Hematopoietic multipotent progenitor cell treated with erythropoietin and hydrocortisone succinate and interleukin-3 and kit ligand, for 4 days (in vitro differentiated cells): ENCODE results near the gene TPRG1.

ENCODE experiments used
- DNase-seq: peaks from one replicate; pipeline ENCODE4 v3.0.0-alpha.2; 2015

TPRG1 gene

DNA sequence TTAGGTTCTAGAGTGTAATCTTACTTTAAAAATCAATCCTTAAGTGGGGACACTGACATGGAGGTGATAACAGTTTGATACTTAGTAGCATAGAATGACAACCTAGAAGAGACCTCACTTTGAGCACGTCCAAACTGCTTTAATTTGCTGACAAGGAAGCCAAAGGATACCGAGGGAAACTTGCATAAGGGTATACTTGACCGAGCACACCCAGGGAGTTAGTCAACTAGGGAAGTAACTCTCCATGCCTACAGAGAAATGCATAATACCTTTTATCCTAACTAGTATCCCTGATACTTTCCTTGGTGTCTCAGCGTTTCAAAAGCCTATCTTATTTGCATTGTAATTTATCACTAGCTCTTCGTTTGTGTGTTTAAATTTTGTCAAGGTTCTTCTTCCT lies 5.5 kb upstream of the TPRG1 start:
- no peak for DNase-seq

DNA sequence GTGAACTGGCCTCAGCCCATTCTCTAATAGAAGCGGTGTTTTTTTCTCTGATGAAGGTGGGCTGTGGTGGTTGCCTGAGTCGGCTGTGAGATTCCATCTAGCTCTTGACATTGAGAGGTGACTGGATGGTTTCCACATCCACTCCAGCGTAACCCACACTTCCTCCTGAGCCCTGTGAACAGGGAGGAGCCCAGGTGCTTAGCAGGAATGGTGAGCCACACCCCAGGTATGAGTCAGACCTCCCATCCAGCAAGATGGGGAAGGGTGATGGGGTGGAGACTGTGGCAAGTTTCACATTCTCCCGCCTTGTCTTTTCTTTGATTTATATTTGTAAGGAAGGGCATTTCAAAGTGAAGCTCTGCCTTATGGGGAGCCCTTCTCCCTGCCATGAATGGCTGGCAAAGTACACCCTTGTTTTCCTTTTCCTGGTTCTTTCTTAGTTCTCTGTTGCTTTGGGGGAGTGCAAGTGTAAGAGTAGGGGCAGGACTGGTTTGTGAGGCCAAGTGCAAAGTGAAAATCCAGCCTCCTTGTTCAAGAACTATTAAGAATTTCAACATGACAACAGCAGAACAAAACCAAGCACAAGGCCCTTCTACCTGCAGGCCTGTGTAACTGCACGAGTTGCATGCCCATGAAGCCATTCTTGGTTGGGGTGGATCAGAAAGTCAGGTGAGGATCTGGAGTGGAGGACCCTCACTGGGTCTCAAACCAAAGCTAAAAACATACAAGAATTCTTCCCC lies 4.6 kb upstream of the TPRG1 start:
- no peak for DNase-seq

DNA sequence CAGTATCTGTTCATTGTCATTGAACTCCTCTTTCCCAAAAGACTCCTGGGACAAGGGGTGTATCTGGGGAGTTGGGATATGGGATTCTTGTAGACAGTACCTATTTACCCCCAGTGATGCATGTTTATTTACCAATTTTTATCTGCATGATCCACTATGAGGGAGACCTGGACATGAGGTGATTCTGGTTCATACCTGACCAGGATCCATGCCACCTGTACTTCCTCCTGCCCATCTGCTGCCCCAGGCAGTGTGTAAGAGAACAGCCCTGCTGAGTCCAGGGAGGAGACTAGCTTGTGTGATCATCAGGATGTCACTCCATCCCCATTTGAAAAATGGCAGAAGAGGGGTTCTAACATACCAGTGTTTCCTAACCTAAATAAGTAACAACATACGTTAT lies 3.1 kb upstream of the TPRG1 start:
- no peak for DNase-seq

DNA sequence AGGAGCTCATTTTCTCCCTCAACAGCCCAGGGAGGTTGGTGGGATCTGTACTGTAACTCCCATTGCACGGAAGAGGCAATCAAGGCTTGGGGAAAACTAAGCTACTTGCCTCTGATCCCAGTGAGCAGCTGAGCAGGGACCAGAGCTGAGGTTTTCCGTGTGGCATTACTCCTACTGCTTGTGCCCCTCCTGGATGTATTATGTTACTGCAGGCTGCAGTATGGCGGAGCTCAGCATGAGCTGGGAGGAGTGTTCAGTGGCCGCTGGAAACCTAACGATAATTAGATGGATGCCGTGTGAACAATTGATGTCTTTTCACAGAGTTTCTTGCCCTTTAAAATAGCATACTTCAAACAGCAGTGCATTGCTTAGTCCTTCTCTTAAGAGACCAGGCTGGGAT lies 2.0 kb upstream of the TPRG1 start:
- DNase-seq = no peak

DNA sequence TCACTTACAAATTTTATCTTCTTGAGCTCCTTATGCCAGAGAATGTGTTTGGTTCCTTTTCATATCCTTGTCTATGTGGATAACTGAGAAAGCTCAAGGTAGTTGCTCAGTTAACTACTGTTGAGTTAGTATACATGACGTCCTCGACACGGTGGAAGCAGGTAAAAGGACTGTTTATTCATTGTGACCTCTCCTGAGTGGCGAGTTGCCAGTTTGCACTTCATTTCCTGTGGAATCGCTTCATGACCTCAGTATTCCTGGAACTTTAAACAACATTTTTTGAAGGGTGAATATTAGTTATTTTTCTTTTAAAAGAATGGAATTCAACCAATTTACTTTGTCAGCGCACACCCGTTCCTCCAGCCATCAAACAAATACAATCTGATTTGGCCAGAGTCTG lies 1.2 kb upstream of the TPRG1 start:
- no peak for DNase-seq

DNA sequence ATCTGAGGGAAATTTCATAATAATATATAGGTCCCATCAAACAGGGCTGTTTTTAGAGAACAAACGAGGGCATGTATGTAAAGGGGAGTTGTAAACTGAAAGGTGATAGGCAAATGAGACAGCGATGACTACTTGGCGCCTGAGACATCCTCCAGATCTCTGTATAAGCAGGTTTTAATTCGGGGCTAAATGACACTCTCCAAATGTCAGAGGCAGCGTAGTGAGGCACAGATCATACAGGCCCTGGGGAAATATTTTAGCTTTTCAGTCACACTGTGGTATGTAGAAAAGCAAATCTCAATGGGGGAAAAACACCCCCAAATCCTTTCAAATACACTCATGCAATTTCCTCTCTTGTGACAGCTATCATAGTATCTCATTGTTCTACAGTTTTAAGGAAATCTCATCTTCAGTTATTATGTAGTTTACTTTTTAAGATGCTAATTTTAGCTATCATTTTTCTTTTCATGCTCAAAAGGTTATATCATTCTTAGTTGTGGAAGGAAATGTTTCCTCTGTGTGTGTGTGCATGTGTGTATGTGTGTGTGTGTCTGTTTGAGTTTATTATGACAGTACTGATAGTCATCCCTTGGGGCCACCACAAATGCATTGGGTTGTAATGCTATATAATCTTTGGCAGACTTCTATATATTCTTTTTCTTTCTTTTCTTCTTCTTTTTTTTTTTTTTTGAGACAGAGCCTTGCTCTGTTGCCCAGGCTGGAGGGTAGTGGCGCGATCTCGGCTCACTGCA lies 1.1 kb downstream of the TPRG1 start:
- DNase-seq = no peak

DNA sequence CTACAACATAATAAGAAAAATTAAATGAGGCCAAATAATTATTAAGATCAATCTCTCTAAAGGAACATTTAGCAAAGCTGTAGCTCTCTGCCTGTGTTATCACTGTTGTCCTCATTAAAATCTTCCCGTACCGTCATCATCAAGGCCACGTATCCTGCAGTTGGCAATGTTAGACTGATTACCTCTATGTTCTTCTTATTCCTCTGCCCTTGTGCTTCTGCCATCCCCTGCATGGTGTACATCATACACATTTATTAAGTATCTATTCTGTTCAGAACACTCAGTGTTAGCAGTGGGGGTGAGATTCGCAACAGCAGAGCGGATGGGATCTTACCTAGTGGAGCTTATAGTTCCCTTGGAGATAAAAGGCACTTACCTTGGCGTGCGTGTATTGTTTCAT lies 12.8 kb downstream of the TPRG1 start:
- DNase-seq = no peak

DNA sequence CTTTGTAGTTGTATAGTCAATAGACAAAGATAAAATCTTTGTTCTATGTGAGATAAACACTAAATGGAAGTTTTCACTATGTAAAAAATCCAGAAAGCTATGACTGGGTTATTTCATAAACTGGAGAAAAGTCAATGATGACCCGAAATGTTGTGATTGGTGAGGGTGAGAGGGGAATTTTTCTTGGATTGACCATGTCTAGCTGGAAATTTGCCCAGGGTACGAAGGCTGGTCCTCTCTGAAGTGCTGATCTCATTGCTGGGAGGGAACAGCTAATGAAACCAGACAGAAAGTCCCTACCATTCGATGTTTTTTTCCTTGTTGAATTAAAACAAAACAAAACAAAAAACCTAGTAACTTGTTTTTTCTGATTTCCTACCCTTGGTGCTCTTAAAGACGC lies 14.3 kb downstream of the TPRG1 start:
- no peak for DNase-seq

DNA sequence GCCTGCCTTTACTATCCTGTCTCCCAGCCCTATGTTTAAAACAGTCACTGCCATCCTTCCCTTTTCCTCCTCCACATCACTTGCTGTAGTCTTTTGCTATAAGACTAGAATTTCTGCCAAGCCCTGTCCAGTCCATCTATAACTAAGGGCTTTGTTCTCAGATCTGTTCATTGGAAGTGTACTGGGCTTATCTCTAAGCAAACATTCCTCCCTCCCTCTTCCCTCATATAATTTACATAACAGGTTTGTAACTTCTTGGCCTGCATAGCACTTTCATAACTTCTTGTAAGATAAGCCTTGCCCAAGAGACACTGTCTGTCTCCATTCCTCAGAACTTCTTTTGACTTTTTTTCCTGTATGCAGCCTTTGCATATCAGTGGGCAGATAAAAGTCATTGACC lies 16.7 kb downstream of the TPRG1 start:
- DNase-seq = peak; percentile 21

DNA sequence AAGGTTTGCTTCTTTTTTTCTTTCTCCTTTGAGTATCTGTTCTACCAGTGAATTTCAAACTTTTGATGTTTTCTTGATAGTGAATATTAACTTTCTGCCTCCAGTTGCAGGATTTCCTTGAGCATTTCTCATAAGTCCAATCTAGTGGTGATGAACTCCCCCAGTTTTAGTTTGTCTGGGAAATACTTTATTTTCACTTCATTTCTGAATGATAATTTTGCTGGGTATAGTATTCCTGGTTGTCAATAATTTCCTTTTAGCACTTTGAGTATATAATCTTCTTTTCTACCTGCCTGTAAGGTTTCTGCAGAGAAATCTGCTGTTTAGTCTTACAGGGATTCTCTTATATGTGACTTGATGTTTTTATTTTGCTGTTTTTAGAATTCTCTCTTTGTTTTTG lies 21.0 kb downstream of the TPRG1 start:
- no peak for DNase-seq

DNA sequence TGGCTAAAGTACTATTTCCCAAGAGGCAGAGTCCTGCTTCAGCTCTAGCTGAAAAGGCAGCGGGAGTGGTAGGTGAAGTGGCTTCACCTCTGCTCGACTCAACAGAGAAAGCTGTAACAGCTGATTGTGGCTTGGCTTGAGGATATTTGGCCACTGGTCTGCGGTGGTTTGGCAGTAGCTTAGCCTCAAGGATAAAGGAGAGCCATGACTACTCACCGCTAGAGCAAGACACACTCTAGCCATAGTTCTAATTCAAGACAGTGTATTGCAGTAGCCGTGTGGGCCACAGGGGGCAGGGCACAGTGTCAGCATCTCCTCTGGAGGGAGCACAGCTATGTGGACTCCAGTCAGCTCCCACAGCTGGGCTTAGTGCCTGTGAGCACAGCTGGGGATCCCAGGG lies 23.5 kb downstream of the TPRG1 start:
- peak; percentile 7 for DNase-seq

DNA sequence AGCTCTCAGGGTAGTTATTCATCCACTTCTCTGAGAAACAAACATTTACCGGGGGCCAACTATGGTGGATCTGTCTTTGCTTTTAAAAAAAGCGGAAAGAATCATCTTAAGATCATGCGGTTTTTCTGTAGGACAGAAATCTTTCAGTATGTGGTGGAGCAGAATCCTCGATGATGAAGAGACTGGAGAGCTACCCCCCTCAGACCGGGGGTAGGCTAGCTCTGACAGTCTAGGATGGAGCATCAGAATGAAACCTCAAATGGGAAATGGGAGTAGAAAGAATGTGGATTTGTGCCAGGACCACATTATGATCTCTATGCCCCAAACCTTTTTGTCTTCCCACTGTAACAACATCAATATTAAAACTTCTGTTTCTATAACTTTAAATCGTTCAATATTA lies 30.3 kb downstream of the TPRG1 start:
- no peak for DNase-seq

DNA sequence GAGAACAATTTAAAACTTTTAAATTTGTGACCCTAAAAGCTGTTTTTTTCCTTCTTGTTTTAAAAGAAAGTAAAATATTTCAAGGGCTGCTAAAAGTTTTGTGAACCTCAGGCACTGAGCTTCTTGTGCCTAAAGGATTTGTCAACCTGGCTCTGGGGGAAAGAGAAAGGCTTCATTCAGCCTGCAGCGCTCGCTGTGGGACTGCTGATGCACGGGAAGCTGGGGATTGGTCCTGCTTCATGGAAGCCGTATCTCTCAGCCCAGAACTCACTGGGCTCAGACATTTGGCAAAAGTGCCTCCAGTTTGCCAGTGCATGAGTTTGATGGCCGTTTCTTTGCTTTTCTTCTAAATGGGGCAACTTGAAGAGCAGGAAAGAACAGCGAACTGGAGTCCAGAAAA lies 30.8 kb downstream of the TPRG1 start:
- DNase-seq = no peak

DNA sequence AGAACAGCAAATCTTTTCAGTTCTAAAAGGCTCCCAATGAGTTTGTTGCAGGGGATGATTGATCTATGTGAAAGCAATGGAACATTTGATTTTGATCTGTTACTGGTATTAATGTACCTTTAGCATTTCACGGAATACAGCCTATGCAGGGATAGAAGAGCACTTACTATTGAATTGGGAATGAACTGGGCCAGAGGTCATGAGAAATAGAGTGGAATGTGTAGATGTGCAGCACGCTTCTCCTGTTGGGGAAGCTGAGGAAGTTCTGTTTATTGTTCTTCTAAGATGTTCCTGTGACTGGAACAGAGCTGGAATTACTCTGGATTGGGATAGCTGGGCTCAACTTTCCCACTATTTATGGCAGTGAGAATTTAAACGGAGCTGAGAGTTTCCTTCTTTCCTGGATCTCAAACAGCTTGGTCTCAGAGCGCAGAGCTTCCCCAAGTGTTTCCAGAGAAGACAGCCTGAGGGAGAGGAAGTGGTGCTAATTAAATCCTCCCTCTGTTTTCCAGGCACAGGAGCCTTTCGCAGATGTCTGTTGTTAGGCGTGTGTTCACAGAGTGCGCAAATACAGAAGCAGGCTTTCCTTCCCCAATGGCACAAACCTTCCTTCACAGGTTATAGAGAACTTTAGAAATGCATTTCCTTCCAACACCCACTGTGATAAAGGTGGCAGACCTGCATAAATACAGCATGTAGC lies 32.5 kb downstream of the TPRG1 start:
- DNase-seq = no peak

DNA sequence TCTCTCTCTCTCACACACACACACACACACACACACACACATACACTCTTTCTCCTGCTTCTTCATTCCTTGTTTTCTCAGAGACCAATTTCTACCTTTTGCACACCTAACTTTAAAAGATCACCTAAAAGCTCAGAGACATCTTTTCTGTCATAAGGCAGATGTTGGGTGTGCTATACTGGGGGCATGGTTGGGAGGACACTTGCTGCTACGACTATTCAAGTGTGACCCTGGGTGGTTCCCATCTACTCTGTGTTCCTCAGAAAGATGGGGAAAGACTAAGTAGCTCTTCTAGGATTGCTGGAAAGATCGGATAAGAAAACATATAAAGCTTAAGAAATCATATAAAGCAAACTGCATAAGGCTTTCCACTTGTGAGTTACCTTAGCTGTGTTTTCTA lies 33.2 kb downstream of the TPRG1 start:
- DNase-seq = no peak

DNA sequence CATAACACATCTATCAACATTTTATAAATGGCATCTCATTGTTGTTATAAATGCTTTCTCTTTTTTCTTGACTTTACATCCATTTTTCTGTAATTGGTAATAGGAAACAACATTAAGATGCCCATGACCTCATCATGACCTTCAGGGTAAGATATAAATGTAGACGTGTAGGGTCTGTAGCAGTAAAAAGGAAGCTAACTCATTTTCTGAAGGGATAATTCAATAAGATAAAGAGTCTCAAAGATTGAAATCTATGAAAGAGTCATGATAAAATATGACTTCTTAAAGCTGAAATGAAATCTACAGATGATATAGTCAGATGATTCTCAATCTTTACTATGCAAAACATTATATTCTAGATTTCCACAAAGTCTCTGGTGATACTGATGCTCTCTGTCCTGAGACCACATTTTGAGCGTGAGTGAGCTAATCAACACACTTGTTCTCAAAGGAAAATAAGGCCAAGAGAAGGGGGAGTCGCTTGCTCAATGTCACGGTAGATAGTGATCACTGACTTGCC lies 38.5 kb downstream of the TPRG1 start:
- DNase-seq = peak; percentile 37

DNA sequence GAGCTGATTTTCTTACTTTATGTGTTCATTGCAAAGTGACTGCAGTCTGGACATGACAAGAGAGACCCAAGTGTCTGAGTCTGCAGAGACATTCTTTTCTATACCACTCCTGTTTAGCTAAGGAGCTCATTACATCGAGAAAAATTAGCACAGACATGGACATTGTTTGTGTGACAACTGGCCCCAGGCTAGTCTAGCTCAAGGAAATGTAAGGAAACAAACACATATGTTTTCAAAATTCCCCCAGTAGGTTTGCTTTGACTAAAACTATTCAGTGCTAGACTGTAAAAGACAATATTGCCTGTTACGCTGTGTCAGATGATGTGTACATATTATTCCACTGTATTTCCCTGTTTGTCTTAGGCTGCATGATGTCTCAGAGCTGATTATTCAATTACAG lies 40.9 kb downstream of the TPRG1 start:
- DNase-seq = no peak

DNA sequence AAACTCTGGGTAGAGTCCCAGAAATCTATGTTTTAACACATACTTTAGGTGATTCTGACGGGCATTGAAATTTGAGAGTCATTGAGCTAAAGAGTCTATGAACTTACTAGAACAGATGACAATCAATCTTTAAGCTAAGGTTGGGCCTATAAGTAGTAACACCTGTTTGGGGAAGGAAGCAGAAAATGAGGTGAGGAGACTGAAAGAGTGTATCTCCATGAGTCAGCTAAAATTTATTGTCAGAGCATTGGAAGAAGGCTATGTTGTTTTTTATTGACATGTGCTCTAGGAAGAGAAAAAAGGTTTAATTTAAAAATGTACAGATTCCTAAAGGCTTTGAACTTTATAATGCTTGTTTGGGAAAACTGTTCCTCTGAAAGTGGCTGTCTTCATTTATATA lies 42.9 kb downstream of the TPRG1 start:
- DNase-seq = no peak

DNA sequence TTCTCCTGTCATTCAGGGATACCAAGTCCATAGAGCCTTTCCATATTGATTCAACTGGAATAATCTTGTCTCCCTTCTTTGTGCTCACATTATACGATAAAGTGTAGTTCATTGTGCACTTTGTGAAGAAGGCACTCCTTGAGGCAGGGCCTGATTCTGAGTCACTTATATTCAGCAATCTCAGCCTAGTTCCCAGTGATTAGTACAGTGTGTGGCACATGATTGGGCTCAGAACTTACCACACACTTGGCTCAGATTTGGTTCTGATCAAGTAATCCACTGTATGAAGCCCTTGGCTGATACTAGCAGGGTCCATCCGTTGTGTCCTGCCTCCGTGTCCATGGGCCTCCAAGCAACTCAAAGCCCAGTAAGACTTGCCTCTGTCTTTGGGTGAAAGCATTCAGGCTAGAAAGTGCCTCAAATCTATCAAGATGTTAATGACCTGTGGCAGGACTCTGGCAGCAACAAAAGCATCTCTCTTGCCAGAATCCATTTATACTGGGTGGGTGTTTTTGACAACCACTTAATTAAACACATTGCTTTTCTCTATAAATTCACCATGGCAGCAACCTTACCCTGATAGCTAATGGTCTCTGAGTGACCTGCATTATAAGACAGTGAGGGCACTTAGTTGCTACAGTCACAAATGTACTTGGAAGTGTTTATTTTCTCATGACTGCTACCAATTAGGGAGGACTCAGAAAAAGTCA lies 51.3 kb downstream of the TPRG1 start:
- no peak for DNase-seq

DNA sequence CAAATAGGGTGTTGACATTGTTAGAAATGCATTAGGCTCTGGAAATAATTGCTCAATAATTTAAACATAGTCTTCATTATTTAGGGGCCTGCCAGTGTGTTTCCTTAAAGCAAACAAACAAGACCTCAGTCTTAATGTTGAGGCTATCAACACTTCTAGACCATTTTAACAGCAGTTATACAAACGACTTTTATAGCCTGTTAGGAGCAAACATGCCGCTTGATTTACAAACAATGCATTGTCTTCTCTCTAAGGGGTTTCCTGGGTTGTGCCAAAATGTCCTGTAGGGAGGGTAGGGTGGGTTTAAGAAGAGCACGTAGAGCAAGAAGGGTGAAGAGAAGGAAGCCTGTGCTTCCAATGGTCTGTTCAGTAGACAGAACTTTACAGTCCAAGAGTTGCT lies 53.7 kb downstream of the TPRG1 start:
- DNase-seq = no peak

DNA sequence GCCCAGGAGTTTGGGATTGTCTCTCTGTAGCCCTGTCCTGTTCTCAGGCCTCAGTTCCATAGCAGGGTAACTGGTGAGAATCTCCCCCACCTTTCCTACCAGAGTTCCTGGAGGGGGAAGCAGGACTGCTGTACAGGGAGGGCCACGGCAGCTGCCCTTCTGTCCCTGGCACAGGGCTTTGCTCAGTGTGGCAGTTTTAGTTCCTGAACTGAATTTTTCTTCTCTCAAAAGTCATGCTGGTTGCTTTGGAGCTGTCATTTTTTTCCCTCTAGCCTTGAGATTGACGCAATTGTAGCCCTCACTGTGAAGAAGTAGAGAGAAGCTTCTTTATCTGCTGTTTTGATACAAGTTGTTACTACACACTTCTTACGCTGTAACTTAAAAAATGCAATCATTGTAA lies 55.5 kb downstream of the TPRG1 start:
- no peak for DNase-seq

DNA sequence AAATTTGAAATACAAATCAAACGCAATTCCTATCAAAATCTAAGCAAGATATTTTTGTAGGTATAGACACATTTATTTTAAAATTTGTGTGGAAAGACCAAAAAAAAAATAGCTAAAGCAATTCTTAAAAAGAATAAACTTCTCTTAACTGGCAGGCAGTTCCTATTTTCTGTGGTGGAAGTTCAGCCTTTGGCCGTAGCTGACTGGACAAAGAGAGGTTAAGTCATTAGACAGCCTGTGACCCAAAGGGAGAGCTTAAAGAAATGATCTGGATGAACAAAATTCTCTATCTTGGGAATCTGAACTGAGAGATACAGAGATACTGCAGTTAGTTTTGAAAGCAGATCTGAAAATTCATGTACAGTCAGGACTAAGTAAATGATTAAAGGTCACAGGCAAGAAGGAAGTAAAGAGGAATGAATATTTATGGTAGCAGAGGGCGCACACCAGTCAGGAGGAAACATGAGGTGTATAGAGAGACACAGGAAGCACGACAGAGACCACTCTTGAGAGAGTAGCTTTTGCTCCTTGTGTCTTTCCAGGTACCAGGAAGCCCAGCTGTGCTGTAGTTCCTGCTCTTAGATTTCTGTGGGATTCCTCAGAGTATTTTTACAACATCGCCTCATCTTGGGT lies 57.5 kb downstream of the TPRG1 start:
- DNase-seq = peak; percentile 2

DNA sequence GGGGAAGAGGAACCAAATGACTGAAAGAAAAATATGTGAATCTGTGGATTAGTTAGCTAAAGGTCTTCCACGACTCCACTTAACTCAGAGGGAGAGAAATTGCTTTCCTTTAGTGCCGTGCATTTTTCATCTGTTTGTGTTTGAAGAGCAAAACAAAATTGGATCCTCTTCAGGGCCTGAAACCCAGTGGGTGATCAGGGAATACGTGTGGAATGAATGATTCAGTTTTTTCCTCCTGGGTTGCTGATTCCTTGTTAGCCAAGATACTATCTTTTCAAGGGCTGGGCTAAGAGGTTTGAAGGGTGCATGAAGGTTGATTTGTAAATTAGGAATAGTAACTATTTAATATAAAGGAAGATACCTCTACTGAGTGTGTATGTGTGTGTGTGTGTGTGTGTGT lies 61.0 kb downstream of the TPRG1 start:
- DNase-seq = no peak
